HG02623 (cell line): Measurements from ENCODE around the gene TBXAS1.

Source experiments
- ATAC-seq: cut with Tn5 transposase; IDR thresholded peaks from one replicate; pipeline ENCODE4 v1.9.1; 2021; ENCODE audit warnings: moderate library complexity; ENCODE audit not compliant: unreplicated experiment

TBXAS1 gene

GRCh38 chr7:140018125-140019043 lies 189.3 kb downstream of the TBXAS1 start:
- no peak for ATAC-seq

GRCh38 chr7:140019172-140019571 lies 190.1 kb downstream of the TBXAS1 start:
- no peak for ATAC-seq

GRCh38 chr7:140019606-140020005 lies 190.5 kb downstream of the TBXAS1 start:
- ATAC-seq = no peak

GRCh38 chr7:140021603-140022002 lies 192.5 kb downstream of the TBXAS1 start:
- ATAC-seq = no peak

- ATAC-seq = no peak
Measured at GRCh38 chr7:140022582-140023211, 193.6 kb downstream of the TBXAS1 start.

- ATAC-seq = no peak
Measured at GRCh38 chr7:140023728-140024127, 194.7 kb downstream of the TBXAS1 start.

- ATAC-seq = no peak
Measured at GRCh38 chr7:140024585-140024984, 195.5 kb downstream of the TBXAS1 start.

GRCh38 chr7:140025241-140025640 lies 196.2 kb downstream of the TBXAS1 start:
- ATAC-seq = no peak

- no peak for ATAC-seq
Measured at GRCh38 chr7:140025814-140026433, 196.9 kb downstream of the TBXAS1 start.

GRCh38 chr7:140026935-140027334 lies 197.9 kb downstream of the TBXAS1 start:
- no peak for ATAC-seq

GRCh38 chr7:140027858-140028257 lies 198.8 kb downstream of the TBXAS1 start:
- no peak for ATAC-seq

GRCh38 chr7:140028311-140028710 lies 199.2 kb downstream of the TBXAS1 start:
- no peak for ATAC-seq

- ATAC-seq = no peak
Measured at GRCh38 chr7:140029072-140029471, 200.0 kb downstream of the TBXAS1 start.

- ATAC-seq = no peak
Measured at GRCh38 chr7:140031364-140031763, 202.3 kb downstream of the TBXAS1 start.

GRCh38 chr7:140033036-140033435 lies 204.0 kb downstream of the TBXAS1 start:
- no peak for ATAC-seq

GRCh38 chr7:140033779-140034363 lies 204.8 kb downstream of the TBXAS1 start:
- no peak for ATAC-seq

- ATAC-seq = no peak
Measured at GRCh38 chr7:140034421-140034820, 205.4 kb downstream of the TBXAS1 start.

- no peak for ATAC-seq
Measured at GRCh38 chr7:140035400-140036223, 206.5 kb downstream of the TBXAS1 start.

GRCh38 chr7:140036224-140036962 lies 207.3 kb downstream of the TBXAS1 start:
- ATAC-seq = peak; percentile 68

GRCh38 chr7:140039066-140039465 lies 210.0 kb downstream of the TBXAS1 start:
- ATAC-seq = no peak
